NCI-H146 treated with DMSO at 0.1 percent for 48 hours (cell line): ENCODE data around the gene ETV2.
A peak's percentile ranks its signal among the peaks of the same experiment; 100 is the strongest.
"Not testable (repeated sequence)": the region's sequence is repeated elsewhere in the genome, so short reads cannot be mapped to it uniquely, and the experiment has no call there.

Experiments used
- DNase-seq: peaks from one replicate; lab custom pipeline; 2025; ENCODE audit not compliant: unreplicated experiment; lab: John Stamatoyannopoulos, UW

Gene ETV2

GRCh38 chr19:35641515-35642151 is at the start of gene ETV2:
Gene ETV2, plus strand, starts transcription at chr19:35641745. Its CDS starts 716 bp downstream, at chr19:35642461.
- no peak for DNase-seq

- peak; percentile 32 for DNase-seq
Measured at GRCh38 chr19:35592226-35592625, 49.3 kb upstream of the ETV2 start.

GRCh38 chr19:35595026-35595425 is 46.5 kb upstream of the ETV2 start:
- DNase-seq = not testable (repeated sequence)

GRCh38 chr19:35595928-35596327 is 45.6 kb upstream of the ETV2 start:
- no peak for DNase-seq

GRCh38 chr19:35596366-35596999 is 45.1 kb upstream of the ETV2 start:
- DNase-seq = no peak

- DNase-seq = no peak
Measured at GRCh38 chr19:35601971-35602370, 39.6 kb upstream of the ETV2 start.

GRCh38 chr19:35604436-35604835 is 37.1 kb upstream of the ETV2 start:
- DNase-seq = not testable (repeated sequence)

- not testable (repeated sequence) for DNase-seq
Measured at GRCh38 chr19:35607170-35607569, 34.4 kb upstream of the ETV2 start.

- DNase-seq = no peak
Measured at GRCh38 chr19:35607661-35608060, 33.9 kb upstream of the ETV2 start.

GRCh38 chr19:35608251-35608650 is 33.3 kb upstream of the ETV2 start:
- no peak for DNase-seq

- no peak for DNase-seq
Measured at GRCh38 chr19:35609851-35610353, 31.6 kb upstream of the ETV2 start.

- DNase-seq = no peak
Measured at GRCh38 chr19:35612224-35612558, 29.4 kb upstream of the ETV2 start.

GRCh38 chr19:35612559-35613321 is 28.8 kb upstream of the ETV2 start, which contains the start of gene HAUS5:
Gene HAUS5, plus strand, starts transcription at chr19:35612735. Its CDS starts 60 bp downstream, at chr19:35612795.
- DNase-seq = peak; percentile 85

- DNase-seq = no peak
Measured at GRCh38 chr19:35613574-35613973, 28.0 kb upstream of the ETV2 start.

GRCh38 chr19:35615036-35615435 is 26.5 kb upstream of the ETV2 start:
- no peak for DNase-seq

GRCh38 chr19:35618857-35619256 is 22.7 kb upstream of the ETV2 start:
- DNase-seq = no peak

GRCh38 chr19:35619290-35619923 is 22.1 kb upstream of the ETV2 start:
- DNase-seq = no peak

- no peak for DNase-seq
Measured at GRCh38 chr19:35620001-35620400, 21.5 kb upstream of the ETV2 start.

- DNase-seq = no peak
Measured at GRCh38 chr19:35621708-35622107, 19.8 kb upstream of the ETV2 start.

- DNase-seq = no peak
Measured at GRCh38 chr19:35622750-35623149, 18.8 kb upstream of the ETV2 start.

GRCh38 chr19:35623327-35624010 is 18.1 kb upstream of the ETV2 start:
- no peak for DNase-seq
